ENCODE measurements around the gene PHC1. TPM values are rescaled to one million over a fixed set of nuclear protein-coding genes. Genes with fewer than 3 reads are reported as not detected.

The PHC1 gene
- total and polyA plus RNA-seq, 11 donors = 14.1 to 38.2 (median 24.7) TPM

- DNase-seq (no peak), ATAC-seq (no peak)
- Histone ChIP-seq H3K4me1 (peaks cover 0 to 57% (median 19%) of the 10 kb centered on the region in 12 donors), H3K27ac (peak overlapping the region in 11 of 12 donors; percentile 93 to 99 (median 97)), H3K4me3 (peak overlapping the region; percentile 52 to 96 (median 82)), H3K9me3 (peaks cover 0 to 9% (median 0%) of the 10 kb centered on the region in 12 donors), H3K27me3 (no peaks in the 10 kb centered on the region), H3K36me3 (peaks cover 0 to 12% (median 5%) of the 10 kb centered on the region in 9 donors)
- intact Hi-C loops (cut with DNase I) = loop anchor here in 9 of 10 donors (1.0 to 5.0 kb wide), 8 partner anchors 36 to 90 kb away; partner anchors contain the start of gene PHC1 (in 1 of the 9)
- 23 to 33% (median 26%) methylated on average over 9 of the region's 9 CpGs for WGBS, 4 donors
- TF ChIP-seq CTCF (IDR thresholded peaks at IDR 0.05) (peak in 1 of 12 donors; percentile 8), POLR2A (IDR thresholded peaks at IDR 0.05) (no peak)
These were observed 36.6 kb downstream of the PHC1 start for GRCh38 chr12:8950702-8951478.

GRCh38 chr12:8951744-8952143 is 37.4 kb downstream of the PHC1 start:
- no peaks in the 10 kb centered on the region for H3K27me3 ChIP-seq
- peaks cover 0 to 49% (median 19%) of the 10 kb centered on the region in 12 donors for H3K4me1 ChIP-seq
- H3K4me3 ChIP-seq = peak overlapping the region in 2 of 12 donors; percentile 72 to 90
- intact Hi-C loops (cut with DNase I) = loop anchor here in 9 of 10 donors (2.0 to 5.0 kb wide), 7 partner anchors 37 to 89 kb away; partner anchors contain the start of gene PHC1 (in 1 of the 9)
- TF ChIP-seq POLR2A (IDR thresholded peaks at IDR 0.05) = no peak
- peaks cover 0 to 3% (median 0%) of the 10 kb centered on the region in 9 donors for H3K36me3 ChIP-seq
- WGBS, 4 donors = 61 to 92% (median 79%) methylated on average over 1 of the region's 1 CpG
- DNase-seq = no peak
- H3K27ac ChIP-seq = peak overlapping the region in 1 of 12 donors; percentile 98
- peaks cover 0 to 9% (median 0%) of the 10 kb centered on the region in 12 donors for H3K9me3 ChIP-seq
- ATAC-seq = no peak

- intact Hi-C loops (cut with DNase I) = loop anchor here in 5 of 10 donors (5.0 kb wide), 2 partner anchors 38 to 83 kb away; no protein-coding TSS in a partner anchor
- Histone ChIP-seq H3K36me3 (no peaks in the 10 kb centered on the region), H3K9me3 (peaks cover 0 to 9% (median 0%) of the 10 kb centered on the region in 12 donors), H3K4me3 (no peak overlapping the region), H3K27ac (peak overlapping the region in 2 of 12 donors; percentile 4 to 69), H3K27me3 (no peaks in the 10 kb centered on the region), H3K4me1 (peaks cover 0 to 29% (median 3%) of the 10 kb centered on the region in 12 donors)
- TF ChIP-seq CTCF (IDR thresholded peaks at IDR 0.05) (no peak), POLR2A (IDR thresholded peaks at IDR 0.05) (no peak)
- 82 to 86% (median 85%) methylated on average over 8 of the region's 8 CpGs for WGBS, 4 donors
- no peak for DNase-seq
- no peak for ATAC-seq
These were observed 39.6 kb downstream of the PHC1 start for GRCh38 chr12:8953773-8954402.

GRCh38 chr12:8956073-8956472 is 41.8 kb downstream of the PHC1 start:
- H3K27me3 ChIP-seq = no peaks in the 10 kb centered on the region
- no peak overlapping the region for H3K4me3 ChIP-seq
- no peak for DNase-seq
- WGBS, 4 donors = 95 to 98% (median 97%) methylated on average over 15 of the region's 15 CpGs
- no peak for ATAC-seq
- no peak overlapping the region for H3K27ac ChIP-seq
- H3K4me1 ChIP-seq = peaks cover 0 to 35% (median under 1%) of the 10 kb centered on the region in 12 donors
- H3K36me3 ChIP-seq = no peaks in the 10 kb centered on the region
- intact Hi-C loops (cut with DNase I) = no loop called here
- TF ChIP-seq POLR2A (IDR thresholded peaks at IDR 0.05) (no peak), CTCF (IDR thresholded peaks at IDR 0.05) (no peak)
- peaks cover 0 to 9% (median 0%) of the 10 kb centered on the region in 12 donors for H3K9me3 ChIP-seq

Data from heart left ventricle (tissue), 16 donors.